Epithelial cell of proximal tubule (primary cell): ENCODE measurements around the gene WEE2. TPM values are rescaled to one million over a fixed set of nuclear protein-coding genes. Genes with fewer than 3 reads are reported as not detected.

Experiments
- DNase-seq: peaks from one replicate; pipeline ENCODE4 v3.0.0-alpha.2; 2011; ENCODE audit warnings: low read depth
- H3K4me3 ChIP-seq: 2 replicates; pipeline ENCODE4 v1.5.1; 2011; ENCODE audit warnings: low read depth, mild to moderate bottlenecking, low read length
- CTCF ChIP-seq: conservative IDR thresholded peaks from 2 replicates; pipeline ENCODE4 v1.5.1; 2012; ENCODE audit warnings: low read depth, mild to moderate bottlenecking, low read length
- total RNA-seq: library from RNA; depleted of rRNA; stranded (reverse); fragments of >200 nt; gene quantifications from 2 replicates; pipeline ENCODE4 v1.2.3, GENCODE V29; 2015

Gene WEE2
- not detected in 2 replicates for total RNA-seq

- no peak for DNase-seq
- TF ChIP-seq CTCF = no peak
- H3K4me3 ChIP-seq = no peak within 1 kb of the TSS
Measured at GRCh38 chr7:141708351-141708750, at the start of gene WEE2. WEE2 (plus strand) TSS chr7:141708353; CDS start chr7:141708759, 406 bp downstream.

DNA sequence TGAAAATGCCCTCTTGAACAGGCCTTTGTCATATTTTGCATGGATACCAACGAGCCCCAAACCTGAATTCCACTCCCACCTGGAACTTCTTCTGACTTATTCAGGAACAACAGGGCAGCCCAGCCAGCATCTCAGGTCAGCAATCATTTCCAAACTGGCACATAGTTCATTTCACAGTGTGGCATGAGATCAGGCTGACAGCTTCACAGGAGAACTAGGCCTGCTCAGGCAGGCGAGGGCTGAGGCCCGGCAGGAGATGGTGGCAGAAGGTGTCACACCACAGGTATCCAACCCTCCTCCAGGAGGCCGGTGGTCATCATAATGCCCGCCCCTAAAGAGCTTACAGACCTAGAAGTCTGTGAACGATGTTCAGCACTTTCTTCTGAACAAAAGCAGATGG lies 48.7 kb upstream of the WEE2 start:
- DNase-seq = no peak
- no peak for TF ChIP-seq CTCF
- H3K4me3 ChIP-seq = no peak overlapping the region

GRCh38 chr7:141660259-141660658 lies 47.9 kb upstream of the WEE2 start:
- no peak for TF ChIP-seq CTCF
- no peak for DNase-seq

GRCh38 chr7:141663081-141663849 lies 44.9 kb upstream of the WEE2 start:
- no peak for TF ChIP-seq CTCF
- no peak for DNase-seq
- no peak overlapping the region for H3K4me3 ChIP-seq

More at GRCh38 chr7:141660259-141660658, 47.9 kb upstream of the WEE2 start:
- H3K4me3 ChIP-seq = no peak overlapping the region

GRCh38 chr7:141664450-141664849 lies 43.7 kb upstream of the WEE2 start:
- no peak for DNase-seq
- no peak for TF ChIP-seq CTCF

DNA sequence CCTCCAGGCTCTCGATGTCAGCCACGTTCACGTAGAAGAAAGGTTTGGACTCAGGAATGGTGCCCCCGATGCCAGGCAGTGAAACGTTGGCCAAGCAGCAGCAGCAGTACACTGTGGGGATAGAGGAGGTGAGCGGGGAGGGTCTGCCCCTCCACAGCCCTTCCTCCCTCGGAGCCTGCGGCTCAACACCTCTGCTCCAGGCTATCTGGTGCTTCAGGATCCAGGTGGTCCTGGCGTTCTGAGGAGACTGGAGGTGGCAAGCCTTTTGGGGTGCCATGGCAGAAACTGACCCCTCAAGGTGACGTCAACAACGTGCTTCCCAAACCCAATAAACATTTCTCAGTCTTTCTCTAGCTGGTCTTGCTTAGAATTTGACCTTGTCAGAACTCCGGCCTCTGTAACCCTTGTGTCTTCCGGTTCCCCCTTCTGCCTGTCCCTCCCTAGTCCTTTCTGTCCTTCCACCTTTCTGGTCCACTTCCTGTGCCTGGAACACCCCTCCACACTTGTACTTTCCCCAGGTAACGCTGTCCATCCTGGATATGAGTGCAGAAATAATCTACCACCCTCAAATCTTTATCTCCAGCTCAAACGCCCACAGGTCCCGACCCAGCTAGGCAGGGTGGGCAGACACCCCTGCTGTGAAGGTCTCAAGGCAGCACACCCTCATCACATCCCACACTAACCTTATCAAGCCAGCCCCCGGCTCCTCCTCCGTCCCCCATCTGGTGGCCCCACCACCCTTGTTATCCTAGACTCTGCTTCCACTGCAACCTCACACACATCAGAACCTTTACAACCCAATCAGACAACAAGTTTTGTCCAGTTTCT lies 42.7 kb upstream of the WEE2 start:
- H3K4me3 ChIP-seq = no peak overlapping the region
- no peak for TF ChIP-seq CTCF
- no peak for DNase-seq

More at GRCh38 chr7:141664450-141664849, 43.7 kb upstream of the WEE2 start:
- H3K4me3 ChIP-seq = no peak overlapping the region

- no peak overlapping the region for H3K4me3 ChIP-seq
- no peak for DNase-seq
- TF ChIP-seq CTCF = no peak
Measured at GRCh38 chr7:141666071-141666470, 42.1 kb upstream of the WEE2 start.
